Trophoblast cell (in vitro differentiated cells and primary cell): ENCODE measurements around the gene PDRG1.

Experiments used
- DNase-seq, 2 donors: peaks; one replicate each; pipeline ENCODE4 v3.0.0-alpha.2; 2016
- H2AFZ ChIP-seq: 2 replicates; pipeline ENCODE4 v1.6.1; 2013; ENCODE audit warnings: low read length, moderate library complexity, mild to moderate bottlenecking; ENCODE audit not compliant: insufficient read depth, poor library complexity
- H2AK5ac ChIP-seq: 2 replicates; pipeline ENCODE4 v1.6.1; 2013; ENCODE audit warnings: mild to moderate bottlenecking, low read length
- H2BK120ac ChIP-seq: 2 replicates; pipeline ENCODE4 v1.6.1; 2013; ENCODE audit warnings: low read length, mild to moderate bottlenecking, moderate library complexity; ENCODE audit not compliant: insufficient read depth, poor library complexity
- H2BK12ac ChIP-seq: 2 replicates; pipeline ENCODE4 v1.6.1; 2013; ENCODE audit warnings: mild to moderate bottlenecking, low read length, moderate library complexity
- H2BK5ac ChIP-seq: 2 replicates; pipeline ENCODE4 v1.6.1; 2013; ENCODE audit warnings: low read length, low read depth, moderate library complexity, mild to moderate bottlenecking; ENCODE audit not compliant: poor library complexity
- H3K14ac ChIP-seq: 2 replicates; pipeline ENCODE4 v1.6.1; 2013; ENCODE audit warnings: mild to moderate bottlenecking, low read length
- H3K18ac ChIP-seq: 2 replicates; pipeline ENCODE4 v1.6.1; 2013; ENCODE audit warnings: mild to moderate bottlenecking, low read length
- H3K23ac ChIP-seq: 2 replicates; pipeline ENCODE4 v1.6.1; 2013; ENCODE audit warnings: low read length
- H3K27ac ChIP-seq: 2 replicates; pipeline ENCODE4 v1.5.1; 2013; ENCODE audit warnings: low read depth, mild to moderate bottlenecking, inconsistent platforms, low read length, moderate library complexity
- H3K27me3 ChIP-seq: 2 replicates; pipeline ENCODE4 v1.6.1; 2013; ENCODE audit warnings: inconsistent platforms, mild to moderate bottlenecking, low read length, moderate library complexity; ENCODE audit not compliant: insufficient read depth
- H3K36me3 ChIP-seq, 2 experiments: 1 replicate in 1 of 2; 2 replicates in 1 of 2; pipeline ENCODE4 v1.6.1; 2013; ENCODE audit warnings: low read length in 2 of 2, mild to moderate bottlenecking in 2 of 2, moderate library complexity in 1 of 2; ENCODE audit not compliant: insufficient read depth in 2 of 2, control insufficient read depth in 1 of 2
- H3K4ac ChIP-seq: 2 replicates; pipeline ENCODE4 v1.6.1; 2013; ENCODE audit warnings: low read depth, mild to moderate bottlenecking, low read length, moderate library complexity
- H3K4me1 ChIP-seq, 2 experiments: 1 replicate in 1 of 2; 2 replicates in 1 of 2; pipeline ENCODE4 v1.6.1; 2013; ENCODE audit warnings: low read length in 2 of 2, mild to moderate bottlenecking in 2 of 2, moderate library complexity in 1 of 2; ENCODE audit not compliant: insufficient read depth in 2 of 2, control insufficient read depth in 1 of 2
- H3K4me2 ChIP-seq: 2 replicates; pipeline ENCODE4 v1.6.1; 2013; ENCODE audit warnings: inconsistent platforms, mild to moderate bottlenecking, low read length, moderate library complexity
- H3K4me3 ChIP-seq: 2 replicates; pipeline ENCODE4 v1.5.1; 2013; ENCODE audit warnings: mild to moderate bottlenecking, low read depth, low read length, inconsistent platforms
- H3K79me1 ChIP-seq: one replicate; pipeline ENCODE4 v1.6.1; 2013; ENCODE audit warnings: low read length
- H3K79me2 ChIP-seq: 2 replicates; pipeline ENCODE4 v1.6.1; 2013; ENCODE audit warnings: low read length, mild to moderate bottlenecking; ENCODE audit not compliant: control insufficient read depth, insufficient read depth, poor library complexity
- H3K9ac ChIP-seq: 2 replicates; pipeline ENCODE4 v1.6.1; 2013; ENCODE audit warnings: mild to moderate bottlenecking, low read length
- H3K9me3 ChIP-seq: 2 replicates; pipeline ENCODE4 v1.6.1; 2013; ENCODE audit warnings: low read depth, mild to moderate bottlenecking, control low read depth, inconsistent platforms, low read length; ENCODE audit not compliant: insufficient read depth
- H4K12ac ChIP-seq: 2 replicates; pipeline ENCODE4 v1.6.1; 2013; ENCODE audit warnings: low read depth, mild to moderate bottlenecking, low read length, moderate library complexity
- H4K8ac ChIP-seq: 2 replicates; pipeline ENCODE4 v1.6.1; 2013; ENCODE audit warnings: low read depth, mild to moderate bottlenecking, low read length, moderate library complexity
- H4K91ac ChIP-seq: one replicate; pipeline ENCODE4 v1.6.1; 2013; ENCODE audit warnings: low read depth, mild to moderate bottlenecking, low read length, moderate library complexity
- WGBS: extraction: QIAGEN DNeasy Blood & Tissue Kit; methylation state at CpG from one replicate; pipeline ENCODE4 v1.1.7; 2013; ENCODE audit warnings: missing lambda C conversion rate; ENCODE audit not compliant: insufficient read length, insufficient coverage; ENCODE audit errors: extremely low coverage; 5-methylcytosine and 5-hydroxymethylcytosine counted together

The PDRG1 gene

DNA sequence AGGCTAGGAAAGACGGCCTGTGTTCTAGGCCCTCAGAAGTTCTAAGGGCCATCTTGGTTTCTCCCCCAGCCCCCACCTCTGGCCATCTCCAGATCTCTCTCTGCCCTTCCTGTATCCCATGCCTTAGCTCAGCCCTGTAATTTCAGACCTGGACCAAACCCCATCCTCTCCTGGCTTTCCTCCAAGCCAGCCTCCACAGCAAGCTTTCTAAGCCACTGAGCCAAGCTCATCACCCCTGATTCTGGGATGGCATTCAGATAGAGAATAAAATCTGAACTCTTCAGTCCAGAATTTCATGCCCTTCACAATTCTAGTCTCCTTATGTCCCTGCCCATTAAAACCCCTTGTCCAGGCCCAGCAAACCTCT is 39.5 kb upstream of the PDRG1 start:
- Histone ChIP-seq H3K23ac (no peak overlapping the region), H3K4me2 (no peak overlapping the region), H2BK120ac (no peak overlapping the region), H3K4me3 (no peak overlapping the region), H4K12ac (no peak overlapping the region), H3K18ac (no peak overlapping the region), H3K27me3 (peaks cover 23% of the 10 kb centered on the region), H3K27ac (no peak overlapping the region), H3K9ac (no peak overlapping the region), H3K9me3 (no peaks in the 10 kb centered on the region), H3K79me2 (no peaks in the 10 kb centered on the region), H2BK12ac (no peak overlapping the region), H3K14ac (no peak overlapping the region), H2BK5ac (no peak overlapping the region), H3K4me1 (peaks cover 0 to 5% of the 10 kb centered on the region in 2 experiments), H4K8ac (no peak overlapping the region), H4K91ac (no peak overlapping the region), H3K4ac (no peak overlapping the region), H3K79me1 (no peaks in the 10 kb centered on the region), H3K36me3 (no peaks in the 10 kb centered on the region), H2AK5ac (no peak overlapping the region), H2AFZ (no peak overlapping the region)
- no peak for DNase-seq
- no CpG with 5 or more reads among the region's 1 CpG for WGBS

DNA sequence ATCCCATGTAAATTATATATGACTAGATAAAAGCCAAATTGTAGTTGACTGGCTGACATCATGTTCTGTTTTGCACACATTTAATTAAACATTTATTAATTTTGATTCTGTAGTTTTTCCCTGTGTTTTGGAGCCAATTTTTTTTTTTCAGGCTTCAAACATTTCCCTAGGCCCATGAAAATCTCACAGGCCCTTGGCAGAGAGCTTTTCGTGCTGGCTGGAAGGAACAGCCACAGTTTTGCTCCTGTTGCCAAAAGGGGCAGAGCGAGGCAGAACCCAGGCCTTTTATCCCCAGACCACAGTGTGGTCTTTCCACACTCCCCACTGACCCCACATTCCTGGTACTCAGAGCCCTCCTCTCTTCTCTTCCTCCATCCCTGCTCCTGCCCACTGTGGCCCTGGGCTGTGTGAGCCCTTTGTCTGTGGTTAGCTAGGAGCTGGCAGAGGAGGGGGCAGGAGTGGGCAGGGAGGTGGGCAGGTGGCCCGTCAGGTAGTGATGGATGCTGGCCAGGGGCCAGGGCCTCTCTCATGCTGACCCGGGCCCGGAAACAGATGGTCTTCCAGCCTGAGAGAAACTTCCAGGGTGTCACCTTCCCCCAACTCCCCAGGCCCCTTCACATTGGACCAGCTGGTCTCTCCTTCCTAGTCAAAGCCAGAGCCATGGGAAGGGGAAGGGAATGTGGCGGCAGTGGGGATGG is 38.9 kb upstream of the PDRG1 start:
- no CpG with 5 or more reads among the region's 6 CpGs for WGBS

DNA sequence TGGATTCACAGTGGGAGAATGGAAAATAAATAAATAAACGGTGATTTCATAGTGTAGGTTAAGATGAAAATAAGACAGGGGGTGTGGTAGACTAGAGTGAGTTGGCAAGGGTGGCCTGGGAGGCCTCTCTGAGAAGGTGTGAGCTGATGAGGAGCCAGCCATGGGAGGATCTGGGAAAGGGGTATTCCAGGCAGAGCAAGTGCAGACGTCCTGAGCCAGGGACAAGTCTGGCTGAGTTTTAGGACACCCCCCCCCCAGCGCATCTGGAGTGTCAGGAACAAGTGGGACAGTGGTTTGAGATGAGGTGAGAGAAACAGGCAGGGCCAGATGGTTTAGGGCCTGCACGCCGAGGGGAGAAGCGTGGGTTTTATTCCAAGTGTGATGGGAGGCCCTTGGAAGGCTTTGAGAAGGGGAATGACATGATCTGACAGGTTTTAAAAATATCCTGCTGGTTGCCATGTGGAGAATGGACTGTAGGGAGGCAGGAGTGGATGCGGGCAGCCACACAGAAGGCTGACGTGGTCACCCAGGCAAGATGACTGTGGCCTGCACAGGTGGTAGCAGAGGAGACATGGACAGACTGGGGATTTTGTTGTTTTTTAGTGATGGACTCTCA is 37.3 kb upstream of the PDRG1 start:
- DNase-seq, result peak; percentile 61 to 76
- no peak overlapping the region for H2AFZ ChIP-seq
- 100% methylated on average over 1 of the region's 8 CpGs for WGBS
- H3K18ac ChIP-seq, result no peak overlapping the region
- no peak overlapping the region for H2BK120ac ChIP-seq
- no peak overlapping the region for H3K14ac ChIP-seq
- peaks cover 7% of the 10 kb centered on the region for H3K27me3 ChIP-seq
- H3K4me1 ChIP-seq, result peaks cover 0 to 5% of the 10 kb centered on the region in 2 experiments
- H3K9me3 ChIP-seq, result no peaks in the 10 kb centered on the region
- no peak overlapping the region for H4K8ac ChIP-seq
- H3K36me3 ChIP-seq, result no peaks in the 10 kb centered on the region
- H3K27ac ChIP-seq, result no peak overlapping the region
- H3K4ac ChIP-seq, result no peak overlapping the region
- H3K4me2 ChIP-seq, result no peak overlapping the region
- H2AK5ac ChIP-seq, result no peak overlapping the region
- H2BK12ac ChIP-seq, result no peak overlapping the region
- no peaks in the 10 kb centered on the region for H3K79me1 ChIP-seq
- H2BK5ac ChIP-seq, result no peak overlapping the region
- no peaks in the 10 kb centered on the region for H3K79me2 ChIP-seq
- H4K12ac ChIP-seq, result no peak overlapping the region
- no peak overlapping the region for H3K23ac ChIP-seq
- H3K4me3 ChIP-seq, result no peak overlapping the region
- H4K91ac ChIP-seq, result no peak overlapping the region
- no peak overlapping the region for H3K9ac ChIP-seq

More for the DNA sequence above, 38.9 kb upstream of the PDRG1 start:
- DNase-seq, result no peak
- Histone ChIP-seq H3K9me3 (no peaks in the 10 kb centered on the region), H3K14ac (no peak overlapping the region), H3K27me3 (peaks cover 23% of the 10 kb centered on the region), H3K79me2 (no peaks in the 10 kb centered on the region), H3K4ac (no peak overlapping the region), H2AFZ (no peak overlapping the region), H4K12ac (no peak overlapping the region), H2BK5ac (no peak overlapping the region), H3K4me3 (no peak overlapping the region), H3K36me3 (no peaks in the 10 kb centered on the region), H3K23ac (no peak overlapping the region), H2AK5ac (no peak overlapping the region), H3K9ac (no peak overlapping the region), H3K4me2 (no peak overlapping the region), H3K27ac (no peak overlapping the region), H3K79me1 (no peaks in the 10 kb centered on the region), H2BK12ac (no peak overlapping the region), H2BK120ac (no peak overlapping the region), H4K91ac (no peak overlapping the region), H4K8ac (no peak overlapping the region), H3K18ac (no peak overlapping the region), H3K4me1 (peaks cover 0 to 5% of the 10 kb centered on the region in 2 experiments)

GRCh38 chr20:31988430-31989015 is 36.7 kb upstream of the PDRG1 start:
- H3K9ac ChIP-seq, result no peak overlapping the region
- no peak overlapping the region for H4K8ac ChIP-seq
- H3K4me2 ChIP-seq, result no peak overlapping the region
- H3K18ac ChIP-seq, result no peak overlapping the region
- no peaks in the 10 kb centered on the region for H3K36me3 ChIP-seq
- no peak overlapping the region for H3K27ac ChIP-seq
- peaks cover 0 to 5% of the 10 kb centered on the region in 2 experiments for H3K4me1 ChIP-seq
- H3K23ac ChIP-seq, result no peak overlapping the region
- no peak overlapping the region for H2AFZ ChIP-seq
- no peak overlapping the region for H3K14ac ChIP-seq
- no peak overlapping the region for H2BK5ac ChIP-seq
- DNase-seq, result no peak
- H3K9me3 ChIP-seq, result no peaks in the 10 kb centered on the region
- no peak overlapping the region for H3K4ac ChIP-seq
- H2BK12ac ChIP-seq, result no peak overlapping the region
- H2BK120ac ChIP-seq, result no peak overlapping the region
- no peak overlapping the region for H3K4me3 ChIP-seq
- H3K79me1 ChIP-seq, result no peaks in the 10 kb centered on the region
- H3K79me2 ChIP-seq, result no peaks in the 10 kb centered on the region
- no peak overlapping the region for H4K12ac ChIP-seq
- no peak overlapping the region for H4K91ac ChIP-seq
- no peak overlapping the region for H2AK5ac ChIP-seq
- peaks cover under 1% of the 10 kb centered on the region for H3K27me3 ChIP-seq
- WGBS, result no CpG with 5 or more reads among the region's 5 CpGs
